WTC11 (cell line): Measurements from ENCODE around the gene ANKRD29. TPM values are rescaled to one million over a fixed set of nuclear protein-coding genes. Genes with fewer than 3 reads are reported as not detected.

Source experiments
- ATAC-seq: fragments of 200-7000 bp; cut with Tn5 transposase; 2 replicates; pipeline ENCODE4 v1.10.0; 2021; ENCODE audit warnings: mild to moderate bottlenecking, moderate library complexity
- CTCF ChIA-PET: fragments of 300-600 bp; sonication (Branson Sonifier 250); formaldehyde crosslinking; loops from one replicate; lab custom pipeline; 2021; ENCODE audit warnings: antibody characterized with exemption; lab: Charles Lee
- POLR2A ChIA-PET: fragments of 350-600 bp; sonication (Branson Sonifier 250); formaldehyde crosslinking; loops from one replicate; lab custom pipeline; 2021; ENCODE audit warnings: antibody characterized with exemption; lab: Charles Lee
- DNase-seq: peaks from one replicate; pipeline ENCODE4 v3.0.0; 2021; ENCODE audit warnings: low spot score
- H3K27ac Mint-ChIP-seq: 2 replicates; pipeline ENCODE4 v1.8.0; 2021; ENCODE audit warnings: mixed read lengths
- H3K27me3 Mint-ChIP-seq: 2 replicates; pipeline ENCODE4 v1.8.0; 2021; ENCODE audit warnings: low read depth, mild to moderate bottlenecking, moderate library complexity, mixed read lengths
- H3K36me3 Mint-ChIP-seq: 2 replicates; pipeline ENCODE4 v1.8.0; 2021; ENCODE audit warnings: mixed read lengths
- H3K4me1 Mint-ChIP-seq: 2 replicates; pipeline ENCODE4 v1.8.0; 2022; ENCODE audit warnings: mixed read lengths
- H3K4me3 Mint-ChIP-seq: 2 replicates; pipeline ENCODE4 v1.8.0; 2021; ENCODE audit warnings: mild to moderate bottlenecking, moderate library complexity, mixed read lengths
- H3K9me3 Mint-ChIP-seq: 2 replicates; pipeline ENCODE4 v1.8.0; 2021; ENCODE audit warnings: mixed read lengths
- CBFB ChIP-seq: sonication (generic); formaldehyde crosslinking; IDR thresholded peaks from 2 replicates; pipeline ENCODE4 v1.8.1; 2022; ENCODE audit warnings: mild to moderate bottlenecking, low read depth, missing genetic modification reagents
- GRHL2 ChIP-seq: fragments of 250-450 bp; sonication (Bioruptor Pico); IDR thresholded peaks from 2 replicates; pipeline ENCODE4 v1.8.0; 2022; ENCODE audit warnings: mild to moderate bottlenecking, moderate library complexity; ENCODE audit not compliant: insufficient replicate concordance, severe bottlenecking
- NR3C1 ChIP-seq: sonication (generic); formaldehyde crosslinking; conservative IDR thresholded peaks from 2 replicates; pipeline ENCODE4 v1.8.1; 2023; ENCODE audit warnings: low read depth, mild to moderate bottlenecking, missing genetic modification reagents
- OVOL2 ChIP-seq: fragments of 250-450 bp; sonication (Bioruptor Pico); IDR thresholded peaks from 2 replicates; pipeline ENCODE4 v1.9.0; 2021; ENCODE audit warnings: mild to moderate bottlenecking, borderline replicate concordance
- SMAD4 ChIP-seq: sonication (generic); formaldehyde crosslinking; IDR thresholded peaks from 2 replicates; pipeline ENCODE4 v1.8.0; 2022; ENCODE audit warnings: mild to moderate bottlenecking, missing genetic modification reagents
- TEAD4 ChIP-seq: sonication (generic); formaldehyde crosslinking; IDR thresholded peaks from 2 replicates; pipeline ENCODE4 v1.8.0; 2022; ENCODE audit warnings: mild to moderate bottlenecking, missing genetic modification reagents
- ZNF396 ChIP-seq: fragments of 250-450 bp; sonication (Bioruptor Pico); IDR thresholded peaks from 2 replicates; pipeline ENCODE4 v1.8.0; 2021; ENCODE audit warnings: mild to moderate bottlenecking, moderate library complexity, borderline replicate concordance
- total RNA-seq: library from RNA; stranded (reverse); gene quantifications from 3 replicates; pipeline ENCODE4 v1.2.3, GENCODE V29; 2021
- TF ChIP-seq, protein P1 (sequence below): sonication (generic); formaldehyde crosslinking; IDR thresholded peaks from 2 replicates; pipeline ENCODE4 v1.8.0; 2022; ENCODE audit warnings: missing genetic modification reagents
- TF ChIP-seq, protein P2 (sequence below): sonication (generic); formaldehyde crosslinking; IDR thresholded peaks from 2 replicates; pipeline ENCODE4 v1.8.1; 2022; ENCODE audit warnings: missing genetic modification reagents, borderline replicate concordance
- TF ChIP-seq, protein P3 (sequence below): sonication (generic); formaldehyde crosslinking; IDR thresholded peaks from 2 replicates; pipeline ENCODE4 v1.8.1; 2022; ENCODE audit warnings: mild to moderate bottlenecking, missing genetic modification reagents, moderate library complexity, borderline replicate concordance
- TF ChIP-seq, protein P4 (sequence below): sonication (generic); formaldehyde crosslinking; IDR thresholded peaks from 2 replicates; pipeline ENCODE4 v1.8.0; 2023; ENCODE audit warnings: mild to moderate bottlenecking, missing genetic modification reagents
- TF ChIP-seq, protein P5 (sequence below): fragments of 250-450 bp; sonication (Bioruptor Pico); IDR thresholded peaks from 2 replicates; pipeline ENCODE4 v1.9.0; 2021; ENCODE audit warnings: mild to moderate bottlenecking
- TF ChIP-seq, protein P6 (sequence below): fragments of 250-450 bp; sonication (Bioruptor Pico); IDR thresholded peaks from 2 replicates; pipeline ENCODE4 v1.9.0; 2021; ENCODE audit warnings: mild to moderate bottlenecking
- TF ChIP-seq, protein P7 (sequence below): sonication (generic); formaldehyde crosslinking; IDR thresholded peaks from 2 replicates; pipeline ENCODE4 v1.8.0; 2022; ENCODE audit warnings: mild to moderate bottlenecking, missing genetic modification reagents

Gene ANKRD29
- total RNA-seq, 1 experiment from 2014 or later = 4.9 TPM

DNA sequence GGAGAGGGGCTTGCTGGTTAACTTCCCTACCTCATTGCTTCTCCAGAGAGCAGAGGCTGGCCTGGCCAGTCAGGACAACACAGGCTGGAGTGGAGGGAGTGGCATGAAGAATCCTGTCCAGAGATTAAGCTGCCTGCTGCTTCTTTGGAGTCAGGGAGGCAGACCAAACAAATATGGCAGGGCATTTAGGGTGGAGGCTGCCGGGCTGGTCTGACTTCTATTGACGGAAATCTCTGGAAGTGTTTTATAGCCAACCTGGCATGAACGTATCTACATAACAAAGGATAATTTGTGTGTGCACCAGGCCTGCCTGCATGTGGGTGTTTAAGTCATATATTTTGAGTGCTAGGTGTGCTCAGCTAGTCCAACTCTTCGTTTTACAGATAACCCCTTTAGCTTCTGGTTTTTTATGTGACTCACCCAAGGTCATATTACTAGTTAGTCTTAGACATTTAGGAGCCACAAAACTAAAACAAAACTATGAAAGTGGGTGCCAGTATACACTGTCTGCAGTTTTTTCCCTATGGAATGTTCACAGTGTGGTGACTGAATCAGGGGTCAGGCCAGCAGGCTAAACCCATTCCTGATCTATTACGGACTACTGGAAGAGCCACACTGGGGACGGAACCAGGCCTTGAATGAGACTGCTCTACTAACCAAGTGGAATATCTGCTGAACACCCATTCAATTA is 81.9 kb downstream of the ANKRD29 start:
- H3K4me3 Mint-ChIP-seq = no peak overlapping the region
- H3K27me3 Mint-ChIP-seq = no peaks in the 10 kb centered on the region
- POLR2A ChIA-PET = no interaction called here
- H3K27ac Mint-ChIP-seq = no peak overlapping the region; the same call in 1 of the 2 replicates
- ATAC-seq (no peak), DNase-seq (no peak)
- peaks cover 14% of the 10 kb centered on the region for H3K36me3 Mint-ChIP-seq
- H3K9me3 Mint-ChIP-seq = no peaks in the 10 kb centered on the region
- TF ChIP-seq, protein P1, sequence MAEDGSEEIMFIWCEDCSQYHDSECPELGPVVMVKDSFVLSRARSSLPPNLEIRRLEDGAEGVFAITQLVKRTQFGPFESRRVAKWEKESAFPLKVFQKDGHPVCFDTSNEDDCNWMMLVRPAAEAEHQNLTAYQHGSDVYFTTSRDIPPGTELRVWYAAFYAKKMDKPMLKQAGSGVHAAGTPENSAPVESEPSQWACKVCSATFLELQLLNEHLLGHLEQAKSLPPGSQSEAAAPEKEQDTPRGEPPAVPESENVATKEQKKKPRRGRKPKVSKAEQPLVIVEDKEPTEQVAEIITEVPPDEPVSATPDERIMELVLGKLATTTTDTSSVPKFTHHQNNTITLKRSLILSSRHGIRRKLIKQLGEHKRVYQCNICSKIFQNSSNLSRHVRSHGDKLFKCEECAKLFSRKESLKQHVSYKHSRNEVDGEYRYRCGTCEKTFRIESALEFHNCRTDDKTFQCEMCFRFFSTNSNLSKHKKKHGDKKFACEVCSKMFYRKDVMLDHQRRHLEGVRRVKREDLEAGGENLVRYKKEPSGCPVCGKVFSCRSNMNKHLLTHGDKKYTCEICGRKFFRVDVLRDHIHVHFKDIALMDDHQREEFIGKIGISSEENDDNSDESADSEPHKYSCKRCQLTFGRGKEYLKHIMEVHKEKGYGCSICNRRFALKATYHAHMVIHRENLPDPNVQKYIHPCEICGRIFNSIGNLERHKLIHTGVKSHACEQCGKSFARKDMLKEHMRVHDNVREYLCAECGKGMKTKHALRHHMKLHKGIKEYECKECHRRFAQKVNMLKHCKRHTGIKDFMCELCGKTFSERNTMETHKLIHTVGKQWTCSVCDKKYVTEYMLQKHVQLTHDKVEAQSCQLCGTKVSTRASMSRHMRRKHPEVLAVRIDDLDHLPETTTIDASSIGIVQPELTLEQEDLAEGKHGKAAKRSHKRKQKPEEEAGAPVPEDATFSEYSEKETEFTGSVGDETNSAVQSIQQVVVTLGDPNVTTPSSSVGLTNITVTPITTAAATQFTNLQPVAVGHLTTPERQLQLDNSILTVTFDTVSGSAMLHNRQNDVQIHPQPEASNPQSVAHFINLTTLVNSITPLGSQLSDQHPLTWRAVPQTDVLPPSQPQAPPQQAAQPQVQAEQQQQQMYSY (CRISPR knock-in tag) = peak; percentile 18; the same call in 1 of the 2 replicates
- no peak for TF ChIP-seq GRHL2
- CTCF ChIA-PET = interaction anchor here (1.8 to 3.8 kb wide), 2 partner anchors 82 to 122 kb away, joined by 4 to 15 read pairs; no protein-coding TSS in a partner anchor
- H3K4me1 Mint-ChIP-seq = peaks cover 33% of the 10 kb centered on the region

DNA sequence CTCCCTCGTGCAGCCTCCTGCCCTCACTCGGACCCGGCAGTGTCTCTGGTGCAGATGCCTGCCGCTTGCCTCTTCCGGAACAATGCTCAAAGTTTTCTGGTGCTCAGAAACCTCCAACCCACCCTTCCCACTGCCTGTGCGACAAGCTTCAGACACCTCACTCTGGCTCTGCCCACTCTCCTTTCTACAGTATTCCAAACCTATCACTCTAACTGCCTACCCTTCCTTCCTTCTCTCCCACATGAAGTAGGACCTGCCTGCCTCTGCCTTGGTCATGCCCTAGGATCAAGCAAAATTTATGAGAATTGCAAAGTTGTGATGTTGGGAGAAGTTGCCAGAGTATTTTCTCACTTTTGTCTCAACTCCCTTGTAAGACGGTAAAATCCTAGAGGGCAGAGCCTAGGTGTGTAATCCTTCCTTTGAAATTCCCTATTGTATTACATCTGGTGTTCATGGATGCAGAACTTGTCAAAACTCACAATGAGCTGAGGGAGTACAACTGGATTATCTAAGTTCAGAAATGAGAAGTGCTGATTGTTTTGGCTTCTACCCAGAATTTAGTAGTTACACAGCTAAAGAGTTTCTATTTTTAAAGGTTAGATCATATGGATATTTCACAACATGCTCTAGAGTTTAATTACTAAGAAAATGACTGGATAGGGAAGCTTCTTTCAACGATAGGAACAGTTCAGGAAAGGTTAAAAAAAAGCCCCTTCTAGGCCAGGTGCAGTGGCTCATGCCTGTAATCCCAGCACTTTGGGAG is 83.6 kb downstream of the ANKRD29 start:
- POLR2A ChIA-PET = interaction anchor here (0.6 kb wide), 2 partner anchors 89 to 1938 kb away, joined by 3 to 6 read pairs; no protein-coding TSS in a partner anchor
- H3K4me1 Mint-ChIP-seq = peaks cover 38% of the 10 kb centered on the region
- ATAC-seq (no peak), DNase-seq (no peak)
- peaks cover 19% of the 10 kb centered on the region for H3K36me3 Mint-ChIP-seq
- CTCF ChIA-PET = interaction anchor here (1.6 to 3.8 kb wide), 2 partner anchors 80 to 124 kb away, joined by 5 to 15 read pairs; no protein-coding TSS in a partner anchor
- no peaks in the 10 kb centered on the region for H3K27me3 Mint-ChIP-seq
- H3K27ac Mint-ChIP-seq = peak overlapping the region; percentile 62; the same call in 1 of the 2 replicates
- TF ChIP-seq OVOL2 (CRISPR knock-in tag) = no peak
- TF ChIP-seq ZNF396 (CRISPR knock-in tag) = no peak
- TF ChIP-seq CBFB (CRISPR knock-in tag) = no peak
- TF ChIP-seq, protein P2, sequence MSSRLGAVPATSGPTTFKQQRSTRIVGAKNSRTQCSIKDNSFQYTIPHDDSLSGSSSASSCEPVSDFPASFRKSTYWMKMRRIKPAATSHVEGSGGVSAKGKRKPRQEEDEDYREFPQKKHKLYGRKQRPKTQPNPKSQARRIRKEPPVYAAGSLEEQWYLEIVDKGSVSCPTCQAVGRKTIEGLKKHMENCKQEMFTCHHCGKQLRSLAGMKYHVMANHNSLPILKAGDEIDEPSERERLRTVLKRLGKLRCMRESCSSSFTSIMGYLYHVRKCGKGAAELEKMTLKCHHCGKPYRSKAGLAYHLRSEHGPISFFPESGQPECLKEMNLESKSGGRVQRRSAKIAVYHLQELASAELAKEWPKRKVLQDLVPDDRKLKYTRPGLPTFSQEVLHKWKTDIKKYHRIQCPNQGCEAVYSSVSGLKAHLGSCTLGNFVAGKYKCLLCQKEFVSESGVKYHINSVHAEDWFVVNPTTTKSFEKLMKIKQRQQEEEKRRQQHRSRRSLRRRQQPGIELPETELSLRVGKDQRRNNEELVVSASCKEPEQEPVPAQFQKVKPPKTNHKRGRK (CRISPR knock-in tag) = no peak
- TF ChIP-seq NR3C1 = no peak
- TF ChIP-seq, protein P3, sequence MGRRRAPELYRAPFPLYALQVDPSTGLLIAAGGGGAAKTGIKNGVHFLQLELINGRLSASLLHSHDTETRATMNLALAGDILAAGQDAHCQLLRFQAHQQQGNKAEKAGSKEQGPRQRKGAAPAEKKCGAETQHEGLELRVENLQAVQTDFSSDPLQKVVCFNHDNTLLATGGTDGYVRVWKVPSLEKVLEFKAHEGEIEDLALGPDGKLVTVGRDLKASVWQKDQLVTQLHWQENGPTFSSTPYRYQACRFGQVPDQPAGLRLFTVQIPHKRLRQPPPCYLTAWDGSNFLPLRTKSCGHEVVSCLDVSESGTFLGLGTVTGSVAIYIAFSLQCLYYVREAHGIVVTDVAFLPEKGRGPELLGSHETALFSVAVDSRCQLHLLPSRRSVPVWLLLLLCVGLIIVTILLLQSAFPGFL (CRISPR knock-in tag) = no peak
- TF ChIP-seq, protein P4, sequence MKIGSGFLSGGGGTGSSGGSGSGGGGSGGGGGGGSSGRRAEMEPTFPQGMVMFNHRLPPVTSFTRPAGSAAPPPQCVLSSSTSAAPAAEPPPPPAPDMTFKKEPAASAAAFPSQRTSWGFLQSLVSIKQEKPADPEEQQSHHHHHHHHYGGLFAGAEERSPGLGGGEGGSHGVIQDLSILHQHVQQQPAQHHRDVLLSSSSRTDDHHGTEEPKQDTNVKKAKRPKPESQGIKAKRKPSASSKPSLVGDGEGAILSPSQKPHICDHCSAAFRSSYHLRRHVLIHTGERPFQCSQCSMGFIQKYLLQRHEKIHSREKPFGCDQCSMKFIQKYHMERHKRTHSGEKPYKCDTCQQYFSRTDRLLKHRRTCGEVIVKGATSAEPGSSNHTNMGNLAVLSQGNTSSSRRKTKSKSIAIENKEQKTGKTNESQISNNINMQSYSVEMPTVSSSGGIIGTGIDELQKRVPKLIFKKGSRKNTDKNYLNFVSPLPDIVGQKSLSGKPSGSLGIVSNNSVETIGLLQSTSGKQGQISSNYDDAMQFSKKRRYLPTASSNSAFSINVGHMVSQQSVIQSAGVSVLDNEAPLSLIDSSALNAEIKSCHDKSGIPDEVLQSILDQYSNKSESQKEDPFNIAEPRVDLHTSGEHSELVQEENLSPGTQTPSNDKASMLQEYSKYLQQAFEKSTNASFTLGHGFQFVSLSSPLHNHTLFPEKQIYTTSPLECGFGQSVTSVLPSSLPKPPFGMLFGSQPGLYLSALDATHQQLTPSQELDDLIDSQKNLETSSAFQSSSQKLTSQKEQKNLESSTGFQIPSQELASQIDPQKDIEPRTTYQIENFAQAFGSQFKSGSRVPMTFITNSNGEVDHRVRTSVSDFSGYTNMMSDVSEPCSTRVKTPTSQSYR (CRISPR knock-in tag) = no peak
- TF ChIP-seq, protein P5, sequence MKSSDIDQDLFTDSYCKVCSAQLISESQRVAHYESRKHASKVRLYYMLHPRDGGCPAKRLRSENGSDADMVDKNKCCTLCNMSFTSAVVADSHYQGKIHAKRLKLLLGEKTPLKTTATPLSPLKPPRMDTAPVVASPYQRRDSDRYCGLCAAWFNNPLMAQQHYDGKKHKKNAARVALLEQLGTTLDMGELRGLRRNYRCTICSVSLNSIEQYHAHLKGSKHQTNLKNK (CRISPR knock-in tag) = no peak
- TF ChIP-seq, protein P6, sequence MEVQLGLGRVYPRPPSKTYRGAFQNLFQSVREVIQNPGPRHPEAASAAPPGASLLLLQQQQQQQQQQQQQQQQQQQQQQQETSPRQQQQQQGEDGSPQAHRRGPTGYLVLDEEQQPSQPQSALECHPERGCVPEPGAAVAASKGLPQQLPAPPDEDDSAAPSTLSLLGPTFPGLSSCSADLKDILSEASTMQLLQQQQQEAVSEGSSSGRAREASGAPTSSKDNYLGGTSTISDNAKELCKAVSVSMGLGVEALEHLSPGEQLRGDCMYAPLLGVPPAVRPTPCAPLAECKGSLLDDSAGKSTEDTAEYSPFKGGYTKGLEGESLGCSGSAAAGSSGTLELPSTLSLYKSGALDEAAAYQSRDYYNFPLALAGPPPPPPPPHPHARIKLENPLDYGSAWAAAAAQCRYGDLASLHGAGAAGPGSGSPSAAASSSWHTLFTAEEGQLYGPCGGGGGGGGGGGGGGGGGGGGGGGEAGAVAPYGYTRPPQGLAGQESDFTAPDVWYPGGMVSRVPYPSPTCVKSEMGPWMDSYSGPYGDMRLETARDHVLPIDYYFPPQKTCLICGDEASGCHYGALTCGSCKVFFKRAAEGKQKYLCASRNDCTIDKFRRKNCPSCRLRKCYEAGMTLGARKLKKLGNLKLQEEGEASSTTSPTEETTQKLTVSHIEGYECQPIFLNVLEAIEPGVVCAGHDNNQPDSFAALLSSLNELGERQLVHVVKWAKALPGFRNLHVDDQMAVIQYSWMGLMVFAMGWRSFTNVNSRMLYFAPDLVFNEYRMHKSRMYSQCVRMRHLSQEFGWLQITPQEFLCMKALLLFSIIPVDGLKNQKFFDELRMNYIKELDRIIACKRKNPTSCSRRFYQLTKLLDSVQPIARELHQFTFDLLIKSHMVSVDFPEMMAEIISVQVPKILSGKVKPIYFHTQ = no peak
- TF ChIP-seq SMAD4 (CRISPR knock-in tag) = no peak
- TF ChIP-seq, protein P7, sequence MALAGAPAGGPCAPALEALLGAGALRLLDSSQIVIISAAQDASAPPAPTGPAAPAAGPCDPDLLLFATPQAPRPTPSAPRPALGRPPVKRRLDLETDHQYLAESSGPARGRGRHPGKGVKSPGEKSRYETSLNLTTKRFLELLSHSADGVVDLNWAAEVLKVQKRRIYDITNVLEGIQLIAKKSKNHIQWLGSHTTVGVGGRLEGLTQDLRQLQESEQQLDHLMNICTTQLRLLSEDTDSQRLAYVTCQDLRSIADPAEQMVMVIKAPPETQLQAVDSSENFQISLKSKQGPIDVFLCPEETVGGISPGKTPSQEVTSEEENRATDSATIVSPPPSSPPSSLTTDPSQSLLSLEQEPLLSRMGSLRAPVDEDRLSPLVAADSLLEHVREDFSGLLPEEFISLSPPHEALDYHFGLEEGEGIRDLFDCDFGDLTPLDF (CRISPR knock-in tag) = no peak
- no peak for TF ChIP-seq TEAD4
- H3K9me3 Mint-ChIP-seq = no peaks in the 10 kb centered on the region
- H3K4me3 Mint-ChIP-seq = no peak overlapping the region
